GM12872 (cell line): ENCODE data around the gene OSM.

Experiments
- TF ChIP-seq, protein P1 (sequence below): IDR thresholded peaks from 3 replicates; pipeline ENCODE4 v1.5.1; 2011; ENCODE audit warnings: low read depth, mild to moderate bottlenecking, low read length, moderate library complexity; ENCODE audit not compliant: insufficient read depth

The OSM gene

DNA sequence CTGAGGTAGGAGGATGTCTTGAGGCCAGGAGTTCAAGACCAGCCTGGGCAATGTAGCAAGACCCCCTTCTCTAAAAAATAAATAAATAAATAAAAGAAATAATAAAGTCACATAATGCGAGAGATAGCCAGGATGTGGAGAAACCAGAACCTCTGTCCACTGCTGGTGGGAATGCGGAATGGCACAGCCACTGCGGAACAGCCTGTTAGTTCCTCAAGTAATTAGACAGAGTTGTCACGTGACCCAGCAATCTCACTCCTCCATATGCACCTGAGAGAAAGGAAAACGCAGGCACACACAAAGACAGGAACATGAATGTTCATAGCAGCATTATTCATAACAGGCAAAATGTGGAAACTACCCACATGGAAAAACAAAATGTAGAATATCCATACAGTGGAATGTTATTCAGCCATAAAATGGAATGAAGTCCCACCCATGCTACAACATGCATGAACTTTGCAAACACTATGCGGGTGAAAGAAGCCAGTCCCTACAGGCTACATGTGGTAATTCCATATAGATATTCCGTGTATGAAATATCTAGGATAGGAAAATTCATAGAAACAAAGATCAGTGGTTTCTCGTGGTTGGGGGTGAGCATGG, 47.5 kb downstream of the OSM start:
- TF ChIP-seq, protein P1, sequence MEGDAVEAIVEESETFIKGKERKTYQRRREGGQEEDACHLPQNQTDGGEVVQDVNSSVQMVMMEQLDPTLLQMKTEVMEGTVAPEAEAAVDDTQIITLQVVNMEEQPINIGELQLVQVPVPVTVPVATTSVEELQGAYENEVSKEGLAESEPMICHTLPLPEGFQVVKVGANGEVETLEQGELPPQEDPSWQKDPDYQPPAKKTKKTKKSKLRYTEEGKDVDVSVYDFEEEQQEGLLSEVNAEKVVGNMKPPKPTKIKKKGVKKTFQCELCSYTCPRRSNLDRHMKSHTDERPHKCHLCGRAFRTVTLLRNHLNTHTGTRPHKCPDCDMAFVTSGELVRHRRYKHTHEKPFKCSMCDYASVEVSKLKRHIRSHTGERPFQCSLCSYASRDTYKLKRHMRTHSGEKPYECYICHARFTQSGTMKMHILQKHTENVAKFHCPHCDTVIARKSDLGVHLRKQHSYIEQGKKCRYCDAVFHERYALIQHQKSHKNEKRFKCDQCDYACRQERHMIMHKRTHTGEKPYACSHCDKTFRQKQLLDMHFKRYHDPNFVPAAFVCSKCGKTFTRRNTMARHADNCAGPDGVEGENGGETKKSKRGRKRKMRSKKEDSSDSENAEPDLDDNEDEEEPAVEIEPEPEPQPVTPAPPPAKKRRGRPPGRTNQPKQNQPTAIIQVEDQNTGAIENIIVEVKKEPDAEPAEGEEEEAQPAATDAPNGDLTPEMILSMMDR = no peak

DNA sequence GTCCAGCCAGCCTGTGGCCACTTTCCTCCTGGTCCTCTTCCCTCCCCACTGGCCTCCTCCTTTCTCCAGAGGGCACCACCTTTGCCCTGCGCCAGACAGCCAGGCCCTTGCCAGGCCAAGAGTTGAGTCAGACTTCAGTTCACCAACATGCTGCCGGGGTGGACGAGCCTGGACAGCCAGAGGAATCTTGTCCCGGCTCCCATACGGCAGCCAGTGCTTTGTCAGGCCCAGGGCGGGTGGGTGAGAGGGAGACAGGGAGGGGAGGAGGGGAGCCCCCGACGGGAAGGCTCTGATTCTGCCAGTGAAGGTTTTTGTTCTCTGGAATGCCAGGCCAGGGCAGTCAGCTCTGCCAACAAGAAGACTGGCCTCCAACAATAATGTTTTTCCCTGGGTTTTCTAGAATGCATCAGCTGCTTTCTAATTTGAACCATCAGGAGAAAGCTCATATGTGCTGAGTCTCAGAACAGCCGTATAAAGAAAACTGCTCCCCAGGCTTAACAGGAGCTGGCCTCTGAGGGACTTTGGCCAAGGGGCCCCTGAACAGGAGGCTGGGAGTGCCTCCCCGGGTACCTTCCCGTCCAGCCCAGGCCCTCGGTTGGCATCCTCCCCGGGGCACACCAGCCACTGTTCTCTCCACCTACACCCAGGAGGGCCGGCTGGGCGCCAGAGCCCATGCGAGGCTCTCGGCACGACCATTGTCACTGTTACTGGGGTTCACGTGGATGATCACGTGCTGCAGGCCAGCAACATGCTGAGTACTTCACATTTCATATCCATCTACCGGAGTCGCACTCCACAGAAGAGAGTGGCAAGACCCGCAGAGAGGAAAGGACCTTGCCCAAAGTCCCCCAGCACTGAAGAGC, 48.7 kb downstream of the OSM start:
- TF ChIP-seq, protein P1 = no peak

DNA sequence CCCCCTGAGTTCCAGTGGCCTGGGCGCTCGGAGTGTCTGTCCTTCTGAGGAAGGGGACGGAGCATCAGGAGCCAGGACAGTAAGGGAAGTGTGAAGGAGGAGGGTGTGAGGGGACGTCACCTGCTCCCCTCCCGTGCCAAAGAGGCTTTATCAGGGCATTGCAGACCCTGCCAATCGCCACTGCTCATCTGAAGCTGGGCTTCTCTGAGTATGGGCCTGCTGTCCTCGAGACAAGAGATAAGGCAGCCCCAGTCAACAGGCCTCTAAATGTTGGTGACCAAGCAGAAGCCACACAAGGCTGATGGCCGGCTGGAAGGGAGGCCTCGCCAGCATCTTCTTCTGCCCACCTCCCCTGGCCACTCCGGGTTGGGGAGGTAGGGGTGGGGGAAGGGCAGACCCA, 49.9 kb downstream of the OSM start:
- TF ChIP-seq, protein P1 = no peak

- TF ChIP-seq, protein P1 = no peak
These were observed 51.8 kb downstream of the OSM start for GRCh38 chr22:30214703-30215407.

DNA sequence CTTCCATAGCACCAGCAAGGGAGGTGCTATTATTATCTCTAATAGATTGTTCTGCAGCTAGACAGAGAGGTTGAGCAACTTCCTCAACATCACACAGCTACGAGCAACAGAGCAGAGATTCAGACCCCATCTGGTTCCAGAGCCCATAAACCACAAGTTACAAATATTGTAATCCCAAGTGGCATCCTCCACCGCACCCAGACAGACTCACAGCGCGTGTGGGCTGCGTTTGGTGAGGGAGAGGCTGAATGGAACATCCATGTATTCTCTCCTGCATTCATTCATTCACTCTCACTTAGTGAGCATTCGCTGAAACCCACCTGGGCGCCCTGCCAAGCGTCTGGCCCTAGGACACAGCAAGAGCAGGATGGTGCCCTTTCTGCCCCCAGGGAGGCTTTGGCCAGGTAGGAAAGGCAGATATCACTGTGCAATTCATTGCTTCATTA, 53.6 kb downstream of the OSM start:
- TF ChIP-seq, protein P1 = no peak
